WTC11 (cell line): ENCODE results near the gene C1QTNF2. TPM values are rescaled to one million over a fixed set of nuclear protein-coding genes. Genes with fewer than 3 reads are reported as not detected.
"Not testable (repeated sequence)": the region's sequence is repeated elsewhere in the genome, so short reads cannot be mapped to it uniquely, and the experiment has no call there.

Experiments
- ATAC-seq: fragments of 200-7000 bp; cut with Tn5 transposase; 2 replicates; pipeline ENCODE4 v1.10.0; 2021; ENCODE audit warnings: mild to moderate bottlenecking, moderate library complexity
- CTCF ChIA-PET: fragments of 300-600 bp; sonication (Branson Sonifier 250); formaldehyde crosslinking; loops from one replicate; lab custom pipeline; 2021; ENCODE audit warnings: antibody characterized with exemption; lab: Charles Lee
- POLR2A ChIA-PET: fragments of 350-600 bp; sonication (Branson Sonifier 250); formaldehyde crosslinking; loops from one replicate; lab custom pipeline; 2021; ENCODE audit warnings: antibody characterized with exemption; lab: Charles Lee
- DNase-seq: peaks from one replicate; pipeline ENCODE4 v3.0.0; 2021; ENCODE audit warnings: low spot score
- H3K27ac Mint-ChIP-seq: 2 replicates; pipeline ENCODE4 v1.8.0; 2021; ENCODE audit warnings: mixed read lengths
- H3K27me3 Mint-ChIP-seq: 2 replicates; pipeline ENCODE4 v1.8.0; 2021; ENCODE audit warnings: low read depth, mild to moderate bottlenecking, moderate library complexity, mixed read lengths
- H3K36me3 Mint-ChIP-seq: 2 replicates; pipeline ENCODE4 v1.8.0; 2021; ENCODE audit warnings: mixed read lengths
- H3K4me1 Mint-ChIP-seq: 2 replicates; pipeline ENCODE4 v1.8.0; 2022; ENCODE audit warnings: mixed read lengths
- H3K4me3 Mint-ChIP-seq: 2 replicates; pipeline ENCODE4 v1.8.0; 2021; ENCODE audit warnings: mild to moderate bottlenecking, moderate library complexity, mixed read lengths
- H3K9me3 Mint-ChIP-seq: 2 replicates; pipeline ENCODE4 v1.8.0; 2021; ENCODE audit warnings: mixed read lengths
- ATF1 ChIP-seq: sonication (generic); formaldehyde crosslinking; IDR thresholded peaks from 2 replicates; pipeline ENCODE4 v1.8.1; 2023; ENCODE audit warnings: mild to moderate bottlenecking, moderate library complexity, missing genetic modification reagents
- FOXP1 ChIP-seq: sonication (generic); formaldehyde crosslinking; IDR thresholded peaks from 2 replicates; pipeline ENCODE4 v1.8.0; 2022; ENCODE audit warnings: missing genetic modification reagents, mild to moderate bottlenecking, moderate library complexity, borderline replicate concordance
- JUN ChIP-seq: sonication (generic); formaldehyde crosslinking; IDR thresholded peaks from 2 replicates; pipeline ENCODE4 v1.8.0; 2023; ENCODE audit warnings: mild to moderate bottlenecking, missing genetic modification reagents
- KAT7 ChIP-seq: sonication (generic); formaldehyde crosslinking; IDR thresholded peaks from 2 replicates; pipeline ENCODE4 v1.8.1; 2023; ENCODE audit warnings: missing genetic modification reagents, mild to moderate bottlenecking, borderline replicate concordance
- MLX ChIP-seq: sonication (generic); formaldehyde crosslinking; IDR thresholded peaks from 2 replicates; pipeline ENCODE4 v1.8.1; 2023; ENCODE audit warnings: mild to moderate bottlenecking, missing genetic modification reagents, moderate library complexity
- NFATC4 ChIP-seq: fragments of 250-450 bp; sonication (Bioruptor Pico); IDR thresholded peaks from 2 replicates; pipeline ENCODE4 v1.9.0; 2021; ENCODE audit warnings: mild to moderate bottlenecking
- NFYB ChIP-seq: sonication (generic); formaldehyde crosslinking; conservative IDR thresholded peaks from 2 replicates; pipeline ENCODE4 v1.8.0; 2022; ENCODE audit warnings: low read depth, missing genetic modification reagents
- NR1H2 ChIP-seq: sonication (generic); formaldehyde crosslinking; IDR thresholded peaks from 2 replicates; pipeline ENCODE4 v1.9.0; 2021; ENCODE audit warnings: mild to moderate bottlenecking, moderate library complexity, missing genetic modification reagents
- NR3C1 ChIP-seq: sonication (generic); formaldehyde crosslinking; conservative IDR thresholded peaks from 2 replicates; pipeline ENCODE4 v1.8.1; 2023; ENCODE audit warnings: low read depth, mild to moderate bottlenecking, missing genetic modification reagents
- PREB ChIP-seq: sonication (generic); formaldehyde crosslinking; IDR thresholded peaks from 2 replicates; pipeline ENCODE4 v1.8.1; 2022; ENCODE audit warnings: mild to moderate bottlenecking, missing genetic modification reagents, moderate library complexity, borderline replicate concordance
- PRRX2 ChIP-seq: fragments of 250-450 bp; sonication (Bioruptor Pico); IDR thresholded peaks from 2 replicates; pipeline ENCODE4 v1.8.0; 2021; ENCODE audit warnings: mild to moderate bottlenecking
- USF1 ChIP-seq: sonication (generic); formaldehyde crosslinking; IDR thresholded peaks from 2 replicates; pipeline ENCODE4 v1.8.0; 2022; ENCODE audit warnings: mild to moderate bottlenecking, missing genetic modification reagents
- ZNF138 ChIP-seq: sonication (generic); formaldehyde crosslinking; conservative IDR thresholded peaks from 2 replicates; pipeline ENCODE4 v1.8.1; 2022; ENCODE audit warnings: mild to moderate bottlenecking, moderate library complexity, missing genetic modification reagents
- ZNF263 ChIP-seq: sonication (generic); formaldehyde crosslinking; IDR thresholded peaks from 2 replicates; pipeline ENCODE4 v1.8.1; 2022; ENCODE audit warnings: low read depth, mild to moderate bottlenecking, moderate library complexity, missing genetic modification reagents
- ZNF281 ChIP-seq: sonication (generic); formaldehyde crosslinking; IDR thresholded peaks from 2 replicates; pipeline ENCODE4 v1.8.0; 2023; ENCODE audit warnings: mild to moderate bottlenecking, missing genetic modification reagents
- total RNA-seq: library from RNA; stranded (reverse); gene quantifications from 3 replicates; pipeline ENCODE4 v1.2.3, GENCODE V29; 2021
- TF ChIP-seq, protein P1 (sequence below): fragments of 250-450 bp; sonication (Bioruptor Pico); IDR thresholded peaks from 2 replicates; pipeline ENCODE4 v1.9.0; 2021; ENCODE audit warnings: mild to moderate bottlenecking
- TF ChIP-seq, protein P2 (sequence below): sonication (generic); formaldehyde crosslinking; IDR thresholded peaks from 2 replicates; pipeline ENCODE4 v1.8.1; 2023; ENCODE audit warnings: mild to moderate bottlenecking, moderate library complexity, missing genetic modification reagents
- TF ChIP-seq, protein P3 (sequence below): sonication (generic); formaldehyde crosslinking; IDR thresholded peaks from 2 replicates; pipeline ENCODE4 v1.8.1; 2023; ENCODE audit warnings: mild to moderate bottlenecking, missing genetic modification reagents
- TF ChIP-seq, protein P4 (sequence below): fragments of 250-450 bp; sonication (Bioruptor Pico); IDR thresholded peaks from 2 replicates; pipeline ENCODE4 v1.8.0; 2021; ENCODE audit warnings: mild to moderate bottlenecking

The C1QTNF2 gene
- total RNA-seq, 1 experiment from 2014 or later = 0.52 TPM

GRCh38 chr5:160341309-160341870, 29.0 kb downstream of the C1QTNF2 start (continued):
- TF ChIP-seq FOXP1 (CRISPR knock-in tag) = no peak
- TF ChIP-seq NFYB (CRISPR knock-in tag) = no peak
- TF ChIP-seq KAT7 (CRISPR knock-in tag) = no peak

DNA sequence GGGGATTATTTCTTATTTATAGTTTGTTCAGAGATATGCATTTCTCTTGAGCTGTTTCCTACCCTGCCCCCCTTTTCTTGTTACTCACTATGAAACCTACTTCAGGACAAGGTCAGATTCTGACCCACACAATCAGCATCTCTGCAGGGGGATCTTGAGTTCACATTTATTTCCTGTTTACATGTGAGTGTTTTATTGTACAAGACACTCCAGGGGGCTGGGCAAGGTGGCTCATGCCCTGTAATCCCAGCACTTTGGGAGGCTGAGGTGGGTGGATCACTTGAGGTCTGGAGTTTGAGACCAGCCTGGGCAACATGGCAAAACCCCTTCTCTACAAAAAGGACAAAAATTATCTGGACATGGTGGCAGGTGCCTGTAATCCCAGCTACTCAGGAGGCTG, 29.9 kb downstream of the C1QTNF2 start:
- H3K36me3 Mint-ChIP-seq, ATAC-seq, H3K9me3 Mint-ChIP-seq, CTCF ChIA-PET, H3K27me3 Mint-ChIP-seq, H3K27ac Mint-ChIP-seq, DNase-seq, H3K4me3 Mint-ChIP-seq: not testable (repeated sequence)
- POLR2A ChIA-PET = interaction anchor here (0.7 kb wide), 1 partner anchor 63 kb away, joined by 6 read pairs; no protein-coding TSS in a partner anchor
- H3K4me1 Mint-ChIP-seq = peaks cover 31% of the 10 kb centered on the region

DNA sequence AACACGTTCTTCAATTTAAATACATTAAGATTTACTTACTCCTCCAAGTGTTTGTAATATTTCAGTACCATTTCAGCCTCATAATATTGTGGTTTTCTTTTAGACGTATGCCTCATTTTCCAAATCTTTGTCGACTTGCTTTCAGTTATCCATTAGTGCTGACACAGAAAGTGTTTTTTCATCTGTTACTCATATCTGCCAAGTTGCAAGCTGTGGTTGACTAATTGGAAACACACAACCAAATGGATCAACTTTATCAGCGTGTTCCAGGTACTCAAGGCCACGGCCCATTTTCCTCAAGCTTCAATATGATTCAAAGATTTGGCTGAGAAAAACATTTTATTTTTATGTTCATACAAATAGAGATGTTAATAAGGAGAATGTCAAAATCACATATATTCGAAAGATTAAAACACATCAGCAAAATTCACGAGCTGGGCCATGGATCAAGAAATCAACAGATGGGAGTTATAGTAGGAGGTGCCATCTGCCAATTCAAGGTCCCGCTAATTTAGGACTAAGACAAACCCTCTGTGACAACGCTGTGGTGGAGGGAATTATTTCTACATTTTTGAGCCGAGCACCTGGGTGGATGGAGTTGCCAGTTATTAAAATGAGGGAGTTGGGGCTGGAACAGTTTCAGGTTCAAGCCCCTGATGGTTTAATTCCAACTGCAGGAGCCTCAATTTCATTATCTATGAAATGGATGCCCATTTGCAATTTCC, 30.9 kb downstream of the C1QTNF2 start:
- Mint-ChIP-seq H3K27ac (no peak overlapping the region), H3K4me1 (peaks cover 26% of the 10 kb centered on the region), H3K27me3 (no peaks in the 10 kb centered on the region), H3K4me3 (no peak overlapping the region), H3K9me3 (no peaks in the 10 kb centered on the region), H3K36me3 (no peaks in the 10 kb centered on the region)
- CTCF ChIA-PET = no interaction called here
- no peak for ATAC-seq
- no peak for DNase-seq
- POLR2A ChIA-PET = no interaction called here
- TF ChIP-seq, protein P1, sequence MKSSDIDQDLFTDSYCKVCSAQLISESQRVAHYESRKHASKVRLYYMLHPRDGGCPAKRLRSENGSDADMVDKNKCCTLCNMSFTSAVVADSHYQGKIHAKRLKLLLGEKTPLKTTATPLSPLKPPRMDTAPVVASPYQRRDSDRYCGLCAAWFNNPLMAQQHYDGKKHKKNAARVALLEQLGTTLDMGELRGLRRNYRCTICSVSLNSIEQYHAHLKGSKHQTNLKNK (CRISPR knock-in tag) = no peak
- TF ChIP-seq NR1H2 (CRISPR knock-in tag) (no peak), NFATC4 (CRISPR knock-in tag) (no peak), NR3C1 (CRISPR knock-in tag) (no peak), MLX (CRISPR knock-in tag) (no peak), KAT7 (CRISPR knock-in tag) (no peak), ZNF138 (CRISPR knock-in tag) (no peak), JUN (CRISPR knock-in tag) (no peak), PREB (CRISPR knock-in tag) (no peak), PRRX2 (no peak), ATF1 (CRISPR knock-in tag) (no peak), USF1 (CRISPR knock-in tag) (no peak), ZNF281 (CRISPR knock-in tag) (no peak), ZNF263 (CRISPR knock-in tag) (no peak)
- TF ChIP-seq, protein P2, sequence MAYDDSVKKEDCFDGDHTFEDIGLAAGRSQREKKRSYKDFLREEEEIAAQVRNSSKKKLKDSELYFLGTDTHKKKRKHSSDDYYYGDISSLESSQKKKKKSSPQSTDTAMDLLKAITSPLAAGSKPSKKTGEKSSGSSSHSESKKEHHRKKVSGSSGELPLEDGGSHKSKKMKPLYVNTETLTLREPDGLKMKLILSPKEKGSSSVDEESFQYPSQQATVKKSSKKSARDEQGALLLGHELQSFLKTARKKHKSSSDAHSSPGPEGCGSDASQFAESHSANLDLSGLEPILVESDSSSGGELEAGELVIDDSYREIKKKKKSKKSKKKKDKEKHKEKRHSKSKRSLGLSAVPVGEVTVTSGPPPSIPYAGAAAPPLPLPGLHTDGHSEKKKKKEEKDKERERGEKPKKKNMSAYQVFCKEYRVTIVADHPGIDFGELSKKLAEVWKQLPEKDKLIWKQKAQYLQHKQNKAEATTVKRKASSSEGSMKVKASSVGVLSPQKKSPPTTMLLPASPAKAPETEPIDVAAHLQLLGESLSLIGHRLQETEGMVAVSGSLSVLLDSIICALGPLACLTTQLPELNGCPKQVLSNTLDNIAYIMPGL (CRISPR knock-in tag) = no peak
- TF ChIP-seq, protein P3, sequence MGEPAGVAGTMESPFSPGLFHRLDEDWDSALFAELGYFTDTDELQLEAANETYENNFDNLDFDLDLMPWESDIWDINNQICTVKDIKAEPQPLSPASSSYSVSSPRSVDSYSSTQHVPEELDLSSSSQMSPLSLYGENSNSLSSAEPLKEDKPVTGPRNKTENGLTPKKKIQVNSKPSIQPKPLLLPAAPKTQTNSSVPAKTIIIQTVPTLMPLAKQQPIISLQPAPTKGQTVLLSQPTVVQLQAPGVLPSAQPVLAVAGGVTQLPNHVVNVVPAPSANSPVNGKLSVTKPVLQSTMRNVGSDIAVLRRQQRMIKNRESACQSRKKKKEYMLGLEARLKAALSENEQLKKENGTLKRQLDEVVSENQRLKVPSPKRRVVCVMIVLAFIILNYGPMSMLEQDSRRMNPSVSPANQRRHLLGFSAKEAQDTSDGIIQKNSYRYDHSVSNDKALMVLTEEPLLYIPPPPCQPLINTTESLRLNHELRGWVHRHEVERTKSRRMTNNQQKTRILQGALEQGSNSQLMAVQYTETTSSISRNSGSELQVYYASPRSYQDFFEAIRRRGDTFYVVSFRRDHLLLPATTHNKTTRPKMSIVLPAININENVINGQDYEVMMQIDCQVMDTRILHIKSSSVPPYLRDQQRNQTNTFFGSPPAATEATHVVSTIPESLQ (CRISPR knock-in tag) = no peak
- TF ChIP-seq, protein P4, sequence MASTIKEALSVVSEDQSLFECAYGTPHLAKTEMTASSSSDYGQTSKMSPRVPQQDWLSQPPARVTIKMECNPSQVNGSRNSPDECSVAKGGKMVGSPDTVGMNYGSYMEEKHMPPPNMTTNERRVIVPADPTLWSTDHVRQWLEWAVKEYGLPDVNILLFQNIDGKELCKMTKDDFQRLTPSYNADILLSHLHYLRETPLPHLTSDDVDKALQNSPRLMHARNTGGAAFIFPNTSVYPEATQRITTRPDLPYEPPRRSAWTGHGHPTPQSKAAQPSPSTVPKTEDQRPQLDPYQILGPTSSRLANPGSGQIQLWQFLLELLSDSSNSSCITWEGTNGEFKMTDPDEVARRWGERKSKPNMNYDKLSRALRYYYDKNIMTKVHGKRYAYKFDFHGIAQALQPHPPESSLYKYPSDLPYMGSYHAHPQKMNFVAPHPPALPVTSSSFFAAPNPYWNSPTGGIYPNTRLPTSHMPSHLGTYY = no peak
